ENCODE results near the gene AP2S1. TPM values are rescaled to one million over a fixed set of nuclear protein-coding genes. Genes with fewer than 3 reads are reported as not detected.

AP2S1 gene
- total and polyA plus RNA-seq, 2 of the 8 experiments (the other 6 are each of a cell fraction or from before 2014, with no cell fraction given), result 195 to 211 TPM

- TF ChIP-seq RXRA (IDR thresholded peaks at IDR 0.05; ENCODE audit: insufficient read depth, low read depth, low read length), result no peak
- no peak; the same call in 1 of the 2 replicates for TF ChIP-seq BACH1 (IDR thresholded peaks at IDR 0.05; ENCODE audit: low read length)
- peak; percentile 74 to 81 for TF ChIP-seq POLR2A (IDR thresholded peaks at IDR 0.05; ENCODE audit: control extremely low read depth in 1 of 2, low read depth in 2 of 2, low read length in 2 of 2)
- TF ChIP-seq CEBPB (IDR thresholded peaks at IDR 0.05; ENCODE audit: low read depth, low read length), result no peak
- TF ChIP-seq HDAC2 (IDR thresholded peaks at IDR 0.05; ENCODE audit: borderline replicate concordance in 1 of 2, low read depth in 2 of 2, low read length in 2 of 2), result no peak
- no peak for TF ChIP-seq ATF2 (IDR thresholded peaks at IDR 0.05; ENCODE audit: low read length)
- 0 out of 4 replicates have a peak, but pooled peaks of 1 of the 2 experiments have one; percentile 37 for TF ChIP-seq SIN3A (conservative IDR thresholded peaks at IDR 0.05 in 1 of 2, IDR thresholded peaks at IDR 0.05 in 1 of 2; ENCODE audit: low read depth in 1 of 2, low read length in 2 of 2)
- no peak for TF ChIP-seq USF2 (IDR thresholded peaks at IDR 0.05; ENCODE audit: low read length)
- peak; percentile 83 for TF ChIP-seq SP1 (IDR thresholded peaks at IDR 0.05; ENCODE audit: low read depth, low read length)
- no peak for TF ChIP-seq CHD1 (IDR thresholded peaks at IDR 0.05; ENCODE audit: low read depth, low read length)
- TF ChIP-seq RNF2 (IDR thresholded peaks at IDR 0.05; ENCODE audit: borderline replicate concordance, low read depth, low read length, missing control alignments, poor library complexity, severe bottlenecking), result no peak
- TF ChIP-seq TAF1 (IDR thresholded peaks at IDR 0.05; ENCODE audit: low read depth, low read length), result peak; percentile 96
- no peak; the same call in 1 of the 2 replicates for TF ChIP-seq SP2 (IDR thresholded peaks at IDR 0.05; ENCODE audit: low read length)
- TF ChIP-seq TBP (IDR thresholded peaks at IDR 0.05; ENCODE audit: low read depth, low read length), result peak; percentile 86
- peak; percentile 92 for TF ChIP-seq POLR2AphosphoS5 (IDR thresholded peaks at IDR 0.05; ENCODE audit: low read depth, low read length)
- TF ChIP-seq CREB1 (IDR thresholded peaks at IDR 0.05), result peak; percentile 74; the same call in 1 of the 2 replicates
- TF ChIP-seq HDAC6 (IDR thresholded peaks at IDR 0.05; ENCODE audit: low read depth, low read length), result no peak
- TF ChIP-seq SIX5 (IDR thresholded peaks at IDR 0.05; ENCODE audit: low read depth, low read length), result no peak
- no peak for TF ChIP-seq BCL11A (IDR thresholded peaks at IDR 0.05; ENCODE audit: low read depth in 2 of 2, low read length in 2 of 2)
- no peak for TF ChIP-seq EP300 (IDR thresholded peaks at IDR 0.05; ENCODE audit: borderline replicate concordance in 1 of 2, low read depth in 2 of 2, low read length in 2 of 2)
- no peak for TF ChIP-seq CBX5 (IDR thresholded peaks at IDR 0.05; ENCODE audit: low read depth, low read length)
- TF ChIP-seq JUND (IDR thresholded peaks at IDR 0.05; ENCODE audit: low read length), result no peak
These were observed 9.6 kb upstream of the AP2S1 start (continued) for GRCh38 chr19:46860125-46860845.

Data from H1 (cell line).